GM21360 (cell line): Measurements from ENCODE around the gene DCAF8L2.
"Not testable (repeated sequence)": the region's sequence is repeated elsewhere in the genome, so short reads cannot be mapped to it uniquely, and the experiment has no call there.

ENCODE experiments used
- ATAC-seq: cut with Tn5 transposase; IDR thresholded peaks from one replicate; pipeline ENCODE4 v1.9.1; 2021; ENCODE audit warnings: mild to moderate bottlenecking, moderate library complexity; ENCODE audit not compliant: unreplicated experiment

Gene DCAF8L2

GRCh38 chrX:27590044-27590443, at the start of gene DCAF8L2:
TSS of gene DCAF8L2 (plus strand) at chrX:27590344. CDS start at chrX:27746896, 156,552 bp downstream.
- ATAC-seq = no peak

GRCh38 chrX:27541161-27541560, 49.0 kb upstream of the DCAF8L2 start:
- ATAC-seq = not testable (repeated sequence)

DNA sequence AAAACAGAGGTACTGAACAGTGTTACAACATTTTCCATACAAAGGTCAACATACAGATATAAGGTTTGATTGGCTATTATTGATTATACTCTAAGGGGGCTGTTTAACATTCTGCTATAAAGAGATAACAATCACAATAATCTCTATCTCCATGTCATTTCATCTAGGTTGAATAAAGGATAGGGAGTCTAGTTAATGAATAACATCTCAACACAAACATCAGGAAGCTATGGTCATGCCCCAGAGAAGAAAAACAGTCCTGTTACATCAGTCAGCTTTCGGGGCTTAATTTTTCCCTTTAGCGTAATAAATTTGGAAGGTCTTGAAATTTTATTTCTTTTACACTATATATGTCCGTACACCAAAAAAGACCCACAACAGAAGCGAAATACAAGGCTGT, 41.5 kb upstream of the DCAF8L2 start:
- ATAC-seq = no peak

GRCh38 chrX:27549688-27550087, 40.5 kb upstream of the DCAF8L2 start:
- no peak for ATAC-seq

GRCh38 chrX:27555514-27555913, 34.6 kb upstream of the DCAF8L2 start:
- ATAC-seq = no peak

DNA sequence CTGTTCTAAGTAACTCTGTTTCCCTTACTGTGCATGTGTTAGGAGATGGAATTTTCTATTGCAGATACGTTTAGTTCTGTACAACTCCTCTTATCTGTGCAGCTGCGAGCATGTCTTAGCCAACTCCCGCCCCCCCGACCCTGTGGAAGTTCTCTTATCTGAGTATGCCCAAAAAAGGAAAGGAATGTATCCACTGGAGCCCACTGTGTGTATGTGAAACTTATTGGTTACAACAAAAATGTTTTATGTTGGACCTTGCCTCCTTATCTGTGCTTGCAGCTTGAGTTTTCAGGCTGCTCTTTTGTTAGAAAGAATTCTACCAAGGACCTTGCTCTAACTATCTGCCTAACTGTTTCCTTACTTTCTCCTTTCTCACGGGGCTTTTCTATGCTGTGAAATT, 24.2 kb upstream of the DCAF8L2 start:
- no peak for ATAC-seq

DNA sequence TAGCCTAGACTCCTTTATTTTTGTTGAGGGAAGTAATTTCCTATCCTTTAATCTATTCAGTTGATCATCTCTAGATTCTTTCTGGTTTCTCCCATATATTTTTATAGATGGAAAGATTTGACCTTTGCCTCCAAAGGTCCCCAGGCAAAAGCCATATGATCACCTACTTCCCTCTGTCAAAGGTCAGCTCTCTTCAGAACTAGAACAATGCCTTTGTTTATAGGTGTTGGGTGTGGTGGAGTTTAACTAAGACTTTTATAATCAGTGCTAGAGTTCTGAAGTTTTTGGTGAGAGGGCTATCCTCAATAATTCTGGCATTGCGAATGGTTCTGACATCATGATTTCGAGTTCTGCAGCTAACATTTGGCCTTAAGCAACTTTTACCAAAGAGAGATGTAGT, 19.0 kb upstream of the DCAF8L2 start:
- no peak for ATAC-seq

DNA sequence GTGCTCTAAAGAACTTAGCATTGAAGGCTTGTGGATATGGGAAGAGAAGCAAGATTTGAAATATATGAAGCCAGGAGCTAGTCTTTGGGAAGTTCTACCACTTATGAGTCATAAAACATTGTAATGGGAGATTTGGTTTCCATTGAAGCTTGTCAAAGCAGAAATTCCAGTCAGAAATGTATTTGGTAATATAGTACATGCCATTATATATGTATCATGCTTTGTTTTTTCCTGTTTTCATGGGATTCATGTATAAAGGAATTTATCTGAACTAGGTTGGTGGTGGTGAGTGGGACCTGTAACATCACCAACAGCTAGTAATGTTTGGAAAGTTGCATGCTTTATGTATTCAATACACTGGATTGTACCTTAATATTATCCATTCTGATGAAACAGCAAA, 14.6 kb upstream of the DCAF8L2 start:
- no peak for ATAC-seq

- no peak for ATAC-seq
These were observed 6.2 kb upstream of the DCAF8L2 start for GRCh38 chrX:27583976-27584375.

DNA sequence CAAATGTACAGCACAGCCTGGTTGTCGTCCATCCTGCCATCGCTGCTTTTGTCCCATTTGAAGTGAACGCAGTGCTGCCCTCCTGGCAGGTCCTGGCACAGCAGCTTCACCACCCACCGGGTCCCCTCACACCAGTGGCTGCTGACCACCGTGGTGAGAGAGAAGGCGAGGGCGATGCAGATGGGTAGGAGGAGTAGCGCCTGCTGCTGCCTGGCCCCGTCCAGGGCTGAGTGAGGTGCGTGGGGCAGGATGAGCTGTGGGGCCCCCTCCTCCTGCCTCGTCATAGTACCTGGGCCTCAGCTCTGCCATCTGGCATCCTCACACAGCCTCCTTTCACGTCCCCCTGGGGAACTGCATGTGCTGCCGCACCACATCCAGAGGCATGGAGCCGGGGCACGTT, 1.8 kb downstream of the DCAF8L2 start:
- ATAC-seq = no peak

- no peak for ATAC-seq
These were observed 7.4 kb downstream of the DCAF8L2 start for GRCh38 chrX:27597508-27597907.

DNA sequence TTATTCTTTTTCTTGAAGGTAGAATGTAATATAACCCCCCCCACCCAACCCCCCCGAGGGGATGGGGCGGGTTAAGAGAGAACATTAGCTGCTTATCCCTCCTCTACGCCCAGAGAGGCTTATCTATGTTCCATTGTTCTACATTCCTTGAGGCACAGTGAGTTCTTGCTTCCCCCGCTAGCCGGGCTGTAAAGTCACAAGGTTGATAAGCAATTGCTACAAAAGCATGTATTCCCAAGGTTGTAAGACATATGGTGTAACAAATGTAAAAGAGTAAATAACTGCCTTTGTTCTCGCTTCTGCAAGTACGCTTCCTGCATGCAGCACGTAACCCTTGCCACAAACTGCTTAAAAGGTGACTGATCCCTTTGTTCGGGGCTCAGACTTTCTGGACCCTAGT, 8.2 kb downstream of the DCAF8L2 start:
- ATAC-seq = no peak

GRCh38 chrX:27599928-27600327, 9.8 kb downstream of the DCAF8L2 start:
- no peak for ATAC-seq

- ATAC-seq = no peak
These were observed 10.5 kb downstream of the DCAF8L2 start for GRCh38 chrX:27600686-27601085.

DNA sequence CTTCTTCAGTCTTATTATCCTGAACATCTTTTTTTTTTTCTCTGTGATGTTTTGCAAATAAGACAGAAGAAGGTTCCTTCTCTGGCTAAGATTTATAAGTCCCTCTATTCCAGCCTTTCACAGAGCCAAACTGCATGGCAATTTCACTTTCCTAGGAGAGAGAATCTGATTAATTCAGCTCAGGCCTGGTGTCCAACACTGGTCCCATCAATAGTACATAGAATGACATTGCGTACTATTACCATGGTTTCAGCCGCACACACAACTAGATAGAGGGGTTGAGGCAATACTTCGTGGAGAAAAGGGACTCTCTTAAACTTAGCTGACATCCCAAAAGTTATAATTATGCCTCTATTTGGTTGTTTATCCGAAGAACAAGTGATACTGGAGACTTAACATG, 18.5 kb downstream of the DCAF8L2 start:
- ATAC-seq = no peak

- ATAC-seq = no peak
These were observed 29.3 kb downstream of the DCAF8L2 start for GRCh38 chrX:27619459-27619858.

- ATAC-seq = no peak
These were observed 29.8 kb downstream of the DCAF8L2 start for GRCh38 chrX:27619975-27620374.

DNA sequence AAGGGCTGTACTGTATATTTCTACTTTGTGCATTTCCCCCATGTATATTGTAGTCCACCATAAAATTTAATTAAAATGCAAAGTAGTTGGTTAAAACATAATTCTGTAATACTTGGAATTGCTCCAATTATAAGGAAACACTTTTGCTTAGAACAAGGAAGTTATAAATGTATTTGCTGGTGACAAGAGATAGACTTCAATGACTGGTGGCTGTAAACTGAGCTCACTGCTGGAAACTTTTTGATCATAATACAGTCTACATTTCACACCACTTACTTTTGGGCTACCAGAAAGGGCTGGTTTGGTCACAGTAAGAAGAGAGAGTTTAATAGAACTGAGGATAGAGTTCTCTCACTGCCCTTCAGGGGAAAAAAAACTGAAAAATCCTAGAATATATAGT, 32.7 kb downstream of the DCAF8L2 start:
- no peak for ATAC-seq

GRCh38 chrX:27626066-27626465, 35.9 kb downstream of the DCAF8L2 start:
- ATAC-seq = no peak

GRCh38 chrX:27633328-27633727, 43.2 kb downstream of the DCAF8L2 start:
- no peak for ATAC-seq

DNA sequence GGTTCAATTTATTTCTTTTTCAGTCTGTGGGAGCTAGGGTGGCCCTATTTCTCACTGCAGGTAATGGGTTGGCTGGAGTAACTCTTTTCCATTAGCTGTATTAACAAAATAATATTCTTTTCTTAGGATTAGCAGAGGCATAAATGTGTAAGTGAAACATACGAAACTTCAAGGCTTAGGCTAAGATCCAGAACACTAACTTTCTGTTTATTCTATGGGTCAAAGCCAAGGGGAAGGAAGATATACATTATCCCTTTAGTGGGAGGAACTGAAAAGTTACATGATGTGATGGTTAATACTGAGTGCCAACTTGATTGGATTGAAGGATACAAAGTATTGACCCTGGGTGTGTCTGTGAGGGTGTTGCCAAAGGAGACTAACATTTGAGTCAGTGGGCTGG, 66.4 kb downstream of the DCAF8L2 start:
- no peak for ATAC-seq

DNA sequence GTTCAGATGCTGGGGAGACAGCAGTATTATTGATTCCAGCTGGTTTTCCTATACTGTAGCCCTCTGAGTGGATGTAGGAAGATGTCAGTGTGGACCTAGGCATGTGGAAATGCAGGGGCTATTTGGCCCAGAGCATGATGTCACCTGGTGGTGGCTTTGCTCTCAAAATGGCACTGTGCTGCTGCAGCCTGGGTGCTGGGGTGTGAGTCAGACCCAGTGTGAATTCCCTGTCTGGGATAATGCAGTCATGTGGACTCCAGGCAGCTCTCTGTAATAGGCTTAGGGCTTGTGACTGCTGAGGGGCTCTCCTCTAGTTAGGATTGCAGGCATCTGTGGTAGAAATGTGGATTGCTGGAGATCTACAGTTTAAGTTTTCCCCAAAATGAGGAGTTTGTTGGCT, 70.7 kb downstream of the DCAF8L2 start:
- no peak for ATAC-seq

DNA sequence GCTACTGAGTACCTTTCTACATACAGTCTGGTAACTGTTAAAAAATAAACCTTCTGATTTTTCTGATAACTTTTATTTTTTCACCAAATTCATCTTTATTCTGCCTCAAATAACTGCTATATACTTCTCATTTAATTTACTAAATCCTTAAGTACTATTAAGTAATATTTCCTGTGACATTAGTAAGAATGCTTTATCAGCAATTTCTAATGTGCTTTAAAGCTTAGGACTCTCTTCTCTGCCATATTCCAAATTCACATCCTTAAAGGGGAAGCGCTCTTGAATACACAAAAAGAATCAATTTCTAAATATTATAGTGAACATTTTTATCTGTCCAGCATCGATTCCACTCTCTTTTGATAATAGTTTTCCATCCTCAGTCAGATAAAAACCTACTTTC, 81.1 kb downstream of the DCAF8L2 start:
- no peak for ATAC-seq

DNA sequence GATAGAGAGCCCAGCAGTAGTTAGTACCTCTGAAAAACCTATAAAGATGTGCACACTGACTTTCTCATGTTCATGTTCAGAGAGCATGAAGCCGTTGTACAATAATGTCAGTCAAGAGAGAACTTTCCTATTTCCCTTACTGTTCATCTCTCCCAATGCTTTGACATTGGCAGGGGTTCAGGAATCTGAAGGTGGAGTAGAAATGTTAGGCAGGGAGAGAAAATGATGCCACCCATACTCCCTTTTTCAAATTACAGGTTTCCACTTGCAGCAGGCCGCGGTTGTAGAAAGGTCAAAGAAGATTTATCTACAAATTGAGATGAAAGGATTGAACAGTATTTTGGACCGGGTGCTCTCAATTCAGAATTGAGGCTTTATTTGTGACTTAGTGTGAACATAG, 84.3 kb downstream of the DCAF8L2 start:
- ATAC-seq = no peak
